GM18861 (cell line): ENCODE results near the gene CIDEC.
A peak's percentile ranks its signal among the peaks of the same experiment; 100 is the strongest.
"Not testable (repeated sequence)": the region's sequence is repeated elsewhere in the genome, so short reads cannot be mapped to it uniquely, and the experiment has no call there.

Experiments used
- ATAC-seq: cut with Tn5 transposase; IDR thresholded peaks from one replicate; pipeline ENCODE4 v1.9.1; 2021; ENCODE audit not compliant: unreplicated experiment

CIDEC gene

GRCh38 chr3:9848860-9849259 is 31.2 kb downstream of the CIDEC start:
- ATAC-seq: not testable (repeated sequence)

DNA sequence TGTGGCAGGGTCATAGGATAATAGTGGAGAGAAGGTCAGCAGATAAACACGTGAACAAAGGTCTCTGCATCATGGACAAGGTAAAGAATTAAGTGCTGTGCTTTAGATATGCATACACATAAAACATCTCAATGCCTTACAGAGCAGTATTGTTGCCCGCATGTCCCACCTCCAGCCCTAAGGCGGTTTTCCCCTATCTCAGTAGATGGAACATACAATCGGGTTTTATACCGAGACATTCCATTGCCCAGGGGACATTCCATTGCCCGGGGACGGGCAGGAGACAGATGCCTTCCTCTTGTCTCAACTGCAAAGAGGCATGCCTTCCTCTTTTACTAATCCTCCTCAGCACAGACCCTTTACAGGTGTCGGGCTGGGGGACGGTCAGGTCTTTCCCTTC is 32.2 kb downstream of the CIDEC start:
- ATAC-seq: not testable (repeated sequence)

DNA sequence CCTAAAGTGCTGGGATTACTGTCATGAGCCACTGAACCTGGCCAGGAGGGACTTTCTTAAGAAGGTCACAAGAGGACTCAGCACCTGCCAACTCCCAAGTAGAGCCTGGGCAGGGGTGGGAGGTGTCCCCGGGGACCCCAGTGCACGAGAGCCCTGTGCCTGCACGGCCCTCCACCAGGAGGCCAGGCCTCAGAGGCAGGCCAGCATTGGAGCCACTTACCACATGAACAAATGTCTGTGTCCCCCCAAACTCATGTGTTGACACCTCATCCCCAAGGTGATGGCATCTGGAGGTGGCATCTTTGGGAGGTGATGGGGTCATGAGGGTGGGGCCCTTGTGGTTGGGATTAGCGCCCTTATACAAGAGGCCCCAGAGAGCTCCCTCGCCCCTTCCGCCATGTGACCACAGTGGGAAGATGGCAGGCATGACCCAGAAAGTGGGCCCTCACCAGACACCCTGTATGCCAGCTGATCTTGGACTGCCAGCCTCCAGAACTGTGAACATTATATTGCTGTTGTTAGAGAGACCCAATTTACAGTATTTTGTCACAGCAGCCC is 33.0 kb downstream of the CIDEC start:
- no peak for ATAC-seq

DNA sequence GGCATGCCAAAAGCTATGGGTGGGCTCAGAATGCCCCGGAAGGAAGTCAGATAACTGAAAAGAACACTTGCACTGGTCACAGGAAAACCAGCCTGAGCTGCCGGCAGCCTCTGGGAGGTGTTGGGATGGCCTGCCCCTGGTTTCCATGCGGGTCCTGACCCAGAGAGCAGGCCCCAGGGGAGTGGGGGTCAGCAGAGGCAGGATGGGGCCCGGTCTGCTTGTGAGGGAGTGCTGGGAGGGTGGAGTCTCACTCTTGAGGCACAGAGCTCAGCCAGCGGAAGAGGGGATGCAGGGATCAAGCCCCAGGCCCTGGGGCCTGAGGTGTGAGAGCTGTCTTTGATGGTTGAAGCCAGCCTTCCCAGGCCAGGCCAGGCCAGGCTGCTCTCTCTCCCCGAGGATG is 33.8 kb downstream of the CIDEC start:
- no peak for ATAC-seq

DNA sequence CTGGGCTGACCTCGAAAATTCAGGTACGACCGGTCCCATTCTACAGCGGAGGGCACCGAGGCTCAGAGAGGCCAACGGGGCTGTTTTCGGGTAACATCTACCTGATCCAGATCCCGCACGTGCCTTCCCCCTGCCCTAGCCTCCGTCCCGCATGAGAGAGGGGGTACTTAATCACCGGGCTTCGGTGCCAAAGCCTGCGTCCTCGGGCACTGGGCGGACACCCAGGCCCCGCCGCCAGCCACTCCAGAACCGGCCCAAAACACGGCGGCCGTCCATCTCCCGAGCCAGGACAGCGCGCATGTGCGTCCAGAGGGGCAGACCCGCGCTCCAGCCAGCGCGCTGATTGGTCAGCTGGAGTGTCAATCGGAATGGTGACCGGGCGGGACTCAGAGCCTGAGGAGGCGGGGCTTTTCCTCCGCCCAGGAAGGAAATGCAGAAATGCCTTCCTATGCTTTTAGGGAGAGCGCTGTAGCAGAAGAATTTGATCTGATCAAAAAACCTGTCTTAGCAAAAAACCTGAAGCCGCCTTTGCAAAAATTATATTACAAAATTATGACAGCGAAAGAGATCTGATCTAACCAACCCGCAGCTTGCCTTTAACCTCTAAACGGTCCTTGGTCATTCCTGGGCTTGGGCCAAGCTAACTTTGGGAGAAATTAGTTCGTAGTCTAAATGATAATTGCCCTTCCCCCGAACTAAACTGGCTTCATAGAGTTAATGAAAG is 36.2 kb downstream of the CIDEC start, which contains the start of gene RPUSD3:
TSS of gene RPUSD3 (minus strand) at position 294 of the 724 bp plus-strand sequence. CDS start at position 276, 18 bp downstream.
- ATAC-seq: peak; percentile 96

DNA sequence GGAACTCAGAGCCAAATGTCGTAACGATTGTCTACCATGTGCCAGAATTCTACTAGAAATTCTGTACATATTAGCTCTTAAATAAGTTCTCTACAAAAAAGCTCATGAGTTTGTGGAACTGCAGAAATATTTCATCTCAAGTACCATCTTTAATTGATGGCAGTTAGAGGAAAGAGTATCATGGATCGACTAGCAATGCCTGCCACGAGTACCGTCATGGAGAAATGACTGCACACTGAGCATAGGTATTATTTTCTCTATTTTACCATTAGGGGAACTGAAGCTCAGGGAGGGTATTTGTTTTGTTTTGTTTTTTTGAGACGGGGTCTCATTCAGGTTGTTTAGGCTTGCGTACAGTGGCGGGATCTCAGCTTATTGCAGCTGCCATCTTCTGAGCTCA is 39.0 kb downstream of the CIDEC start:
- ATAC-seq: no peak

GRCh38 chr3:9838856-9839255 is 41.2 kb downstream of the CIDEC start:
- ATAC-seq: no peak

DNA sequence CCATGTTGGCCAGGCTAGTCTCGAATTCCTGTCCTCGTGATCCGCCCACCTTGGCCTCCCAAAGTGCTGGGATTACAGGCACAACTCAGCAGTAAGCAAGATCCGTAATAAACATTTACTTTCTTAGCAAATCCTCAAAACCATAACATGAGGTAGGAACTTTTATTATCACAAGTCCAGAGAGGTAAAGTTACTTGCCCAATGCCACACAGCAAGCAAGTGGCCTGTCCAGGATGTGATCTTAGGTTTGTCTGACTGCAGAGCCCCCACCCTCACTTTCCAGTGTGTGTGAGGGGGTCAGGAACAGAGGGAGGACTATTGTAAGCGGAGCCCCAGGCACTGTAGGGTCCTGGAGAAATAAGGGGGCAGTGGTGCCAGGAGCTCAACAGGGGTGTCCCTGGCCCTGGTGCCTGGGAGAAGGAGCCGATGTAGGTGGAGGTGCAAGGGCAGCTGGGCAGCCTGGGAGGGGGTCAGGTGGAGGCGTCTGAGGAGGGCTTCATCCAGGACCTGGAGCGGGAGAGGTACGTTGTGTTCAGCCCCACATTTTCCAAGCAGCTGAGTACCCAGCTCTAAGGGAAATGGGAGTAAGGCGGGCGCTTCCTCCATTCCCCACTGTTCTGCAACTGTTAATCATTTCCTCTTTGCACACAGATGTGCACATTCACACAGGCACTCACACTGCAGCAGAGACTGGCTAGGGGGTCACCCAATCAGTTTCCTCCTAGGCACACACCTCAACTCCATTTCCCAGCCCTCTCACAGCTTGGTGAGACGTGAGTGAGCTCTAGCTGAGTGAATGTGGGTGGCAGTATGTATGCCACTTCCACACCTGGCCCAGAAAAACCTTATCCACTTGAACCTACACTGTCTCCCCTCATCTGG is 42.1 kb downstream of the CIDEC start:
- no peak for ATAC-seq

DNA sequence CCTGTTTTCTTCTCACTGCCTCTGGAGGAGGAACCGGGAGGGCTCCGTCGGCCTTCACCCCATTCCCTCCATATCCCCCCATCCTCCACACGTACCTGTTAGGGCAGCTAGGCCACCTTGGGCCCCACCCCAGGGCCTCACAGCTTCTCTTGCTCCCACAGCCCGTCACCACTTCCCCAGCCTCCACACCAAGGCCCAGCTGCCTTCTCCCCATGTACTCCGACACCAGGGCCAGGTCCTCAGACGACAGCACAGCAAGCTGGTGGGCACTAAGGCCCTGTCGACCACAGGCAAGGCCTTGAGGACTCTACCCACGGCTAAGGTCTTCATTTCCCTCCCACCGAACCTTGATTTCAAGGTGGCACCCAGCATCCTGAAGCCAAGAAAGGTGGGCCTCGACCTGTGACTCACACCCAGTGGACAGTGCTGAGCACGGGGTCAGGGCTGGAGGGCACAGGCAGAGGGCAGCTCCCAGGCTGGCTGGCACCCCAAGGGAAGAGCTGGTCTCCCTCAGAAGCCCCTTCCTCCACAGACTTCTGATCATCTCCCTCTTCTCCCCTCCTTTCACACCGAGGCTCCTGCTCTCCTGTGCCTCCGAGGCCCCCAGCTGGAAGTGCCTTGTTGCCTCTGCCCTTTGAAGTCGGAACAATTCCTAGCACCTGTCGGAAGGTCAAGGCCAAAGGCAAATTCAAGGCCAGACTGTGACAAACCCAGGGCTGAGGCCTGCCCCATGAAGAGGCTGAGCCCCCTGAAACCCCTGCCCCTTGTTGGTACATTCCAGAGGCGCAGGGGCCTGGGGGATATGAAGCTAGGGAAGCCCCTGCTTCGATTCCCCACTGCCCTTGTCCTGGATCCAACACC is 45.3 kb downstream of the CIDEC start:
- no peak for ATAC-seq

GRCh38 chr3:9833078-9833477 is 47.0 kb downstream of the CIDEC start:
- ATAC-seq: no peak

GRCh38 chr3:9831253-9831652 is 48.8 kb downstream of the CIDEC start:
- no peak for ATAC-seq

GRCh38 chr3:9828801-9829755 is 51.0 kb downstream of the CIDEC start:
- ATAC-seq: no peak

- ATAC-seq: no peak
Measured at GRCh38 chr3:9826815-9827573, 53.1 kb downstream of the CIDEC start.

DNA sequence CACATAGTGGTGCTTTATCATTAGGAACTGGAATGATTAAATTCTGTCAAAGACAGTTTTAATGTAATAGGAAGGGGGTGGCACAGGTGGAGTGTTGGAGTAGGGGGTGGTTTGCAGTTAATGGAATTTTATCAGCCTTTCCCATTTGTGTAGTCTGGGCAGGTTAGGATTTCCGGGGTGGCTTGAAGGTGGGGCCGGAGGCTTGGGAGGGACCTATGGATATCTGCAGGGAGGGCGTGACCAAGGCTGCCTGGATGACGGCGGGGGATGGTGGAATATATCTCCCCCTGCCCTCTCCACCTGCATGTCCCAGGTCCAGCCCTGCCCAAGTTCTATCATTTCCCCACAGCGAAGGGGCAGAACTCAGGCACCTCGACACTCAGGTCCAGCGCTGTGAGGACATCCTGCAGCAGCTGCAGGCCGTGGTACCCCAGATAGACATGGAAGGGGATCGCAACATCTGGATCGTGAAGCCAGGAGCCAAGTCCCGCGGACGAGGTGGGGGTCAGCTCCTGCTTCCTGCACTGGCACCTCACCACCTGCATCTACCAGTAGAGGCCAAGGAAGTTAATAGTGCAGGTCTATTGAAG is 54.5 kb downstream of the CIDEC start:
- no peak for ATAC-seq

DNA sequence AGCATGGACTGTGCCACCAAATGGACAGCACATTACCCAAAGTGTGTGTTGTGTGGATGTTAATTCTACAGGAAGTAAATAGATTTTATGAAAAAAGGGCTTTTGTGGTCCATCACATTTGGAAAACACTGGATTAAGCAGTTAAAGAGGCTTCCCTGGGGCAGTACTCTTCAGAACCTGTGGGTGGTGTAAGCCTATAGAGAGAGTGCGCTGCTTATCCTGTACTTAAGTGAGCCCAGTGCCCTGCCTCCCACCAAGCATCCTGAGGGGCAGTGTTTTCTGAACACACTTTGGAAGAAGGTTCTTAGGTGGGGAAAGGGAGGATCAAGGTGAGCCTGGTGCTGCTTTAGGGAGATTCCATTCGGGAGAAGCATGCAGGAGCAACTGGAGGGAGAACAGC is 59.1 kb downstream of the CIDEC start:
- ATAC-seq: no peak

DNA sequence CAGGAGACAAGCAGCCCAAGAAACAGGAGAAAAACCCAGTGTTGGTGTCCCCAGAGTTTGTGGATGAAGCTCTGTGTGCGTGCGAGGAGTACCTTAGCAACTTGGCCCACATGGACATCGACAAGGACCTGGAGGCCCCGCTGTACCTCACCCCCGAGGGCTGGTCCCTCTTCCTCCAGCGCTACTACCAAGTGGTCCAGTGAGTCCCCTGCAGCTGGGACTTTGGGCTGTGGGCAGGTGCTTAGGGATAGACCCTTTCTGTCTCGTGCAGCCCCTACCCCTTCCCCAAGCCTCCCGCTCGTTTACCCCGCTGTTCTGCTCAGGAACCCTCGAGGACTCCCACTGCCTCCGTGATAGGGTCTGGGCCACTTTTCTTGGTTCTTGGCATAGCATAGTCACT is 59.5 kb downstream of the CIDEC start:
- ATAC-seq: no peak

- no peak for ATAC-seq
Measured at GRCh38 chr3:9818666-9819335, 61.3 kb downstream of the CIDEC start.

DNA sequence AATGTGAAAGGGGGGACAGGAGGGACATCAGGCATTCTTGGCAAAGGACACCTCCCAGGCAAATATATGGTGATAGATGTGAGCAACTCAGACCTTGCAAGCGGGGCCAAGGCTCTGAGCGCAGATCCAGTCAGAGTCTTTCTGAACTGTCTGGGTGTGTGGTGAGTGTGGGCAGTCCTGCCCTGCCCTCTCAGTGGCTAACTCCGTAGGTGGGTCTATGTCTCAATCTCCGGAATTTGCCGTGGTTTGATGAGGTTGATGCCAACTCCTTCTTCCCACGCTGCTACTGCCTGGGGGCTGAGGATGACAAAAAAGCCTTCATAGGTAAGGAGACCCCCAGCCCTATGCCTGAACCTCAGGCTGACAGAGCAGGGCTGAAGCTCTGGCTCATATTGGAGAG is 62.6 kb downstream of the CIDEC start:
- ATAC-seq: no peak
